Liver (tissue), 3 donors: Measurements from ENCODE around the gene IRF4.

Experiments
- ATF3 ChIP-seq: IDR thresholded peaks from 2 replicates; pipeline ENCODE4 v1.6.1; 2016; ENCODE audit warnings: antibody characterized with exemption
- CTCF ChIP-seq: fragments of 150-350 bp; IDR thresholded peaks from 2 replicates; pipeline ENCODE4 v1.5.1; 2017; ENCODE audit warnings: improper control_type of control experiment, low read depth, low read length; ENCODE audit not compliant: missing input control
- RAD21 ChIP-seq, 2 donors: IDR thresholded peaks; 2 replicates each; pipeline ENCODE4 v1.6.1; 2016; ENCODE audit warnings: antibody characterized with exemption in 2 of 2, mild to moderate bottlenecking in 2 of 2
- TAF1 ChIP-seq: conservative IDR thresholded peaks from 2 replicates; pipeline ENCODE4 v1.6.1; 2016; ENCODE audit warnings: antibody characterized with exemption, mild to moderate bottlenecking
- ZBTB33 ChIP-seq: IDR thresholded peaks from 2 replicates; pipeline ENCODE4 v1.6.1; 2016; ENCODE audit warnings: antibody characterized with exemption
- donor health status: healthy.
- donor health status: healthy.

- no peak for TF ChIP-seq RAD21 (IDR thresholded peaks at IDR 0.05)
- no peak for TF ChIP-seq ATF3
- TF ChIP-seq ZBTB33, result no peak
- TF ChIP-seq CTCF, result no peak
- no peak for TF ChIP-seq TAF1
Observed at GRCh38 chr6:437037-437392, 45.5 kb downstream of the IRF4 start.
